Effector CD4-positive, alpha-beta T cell (primary cell): Measurements from ENCODE around the gene SINHCAF.

ENCODE experiments used
- DNase-seq: peaks from one replicate; pipeline ENCODE4 v3.0.0-alpha.2; 2020

The SINHCAF gene

DNA sequence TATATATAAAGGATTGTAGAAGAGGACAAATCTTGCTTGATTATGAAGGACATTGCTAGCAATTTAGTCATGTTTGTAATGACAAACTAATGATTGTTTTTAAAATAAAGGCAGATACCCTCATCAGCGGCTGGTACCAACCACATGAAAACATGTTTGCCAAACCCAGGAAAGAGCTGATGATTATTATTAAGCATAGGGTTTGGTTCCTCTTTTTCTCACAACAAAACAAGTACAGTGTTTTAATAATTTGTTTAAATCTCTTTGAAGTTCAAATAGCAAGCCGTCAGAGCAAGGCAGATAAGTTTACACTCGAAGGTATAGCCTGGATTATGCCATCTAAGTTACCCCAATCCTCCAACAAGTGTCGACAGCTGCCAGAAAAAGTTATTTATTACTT, 5.3 kb upstream of the SINHCAF start:
- no peak for DNase-seq

DNA sequence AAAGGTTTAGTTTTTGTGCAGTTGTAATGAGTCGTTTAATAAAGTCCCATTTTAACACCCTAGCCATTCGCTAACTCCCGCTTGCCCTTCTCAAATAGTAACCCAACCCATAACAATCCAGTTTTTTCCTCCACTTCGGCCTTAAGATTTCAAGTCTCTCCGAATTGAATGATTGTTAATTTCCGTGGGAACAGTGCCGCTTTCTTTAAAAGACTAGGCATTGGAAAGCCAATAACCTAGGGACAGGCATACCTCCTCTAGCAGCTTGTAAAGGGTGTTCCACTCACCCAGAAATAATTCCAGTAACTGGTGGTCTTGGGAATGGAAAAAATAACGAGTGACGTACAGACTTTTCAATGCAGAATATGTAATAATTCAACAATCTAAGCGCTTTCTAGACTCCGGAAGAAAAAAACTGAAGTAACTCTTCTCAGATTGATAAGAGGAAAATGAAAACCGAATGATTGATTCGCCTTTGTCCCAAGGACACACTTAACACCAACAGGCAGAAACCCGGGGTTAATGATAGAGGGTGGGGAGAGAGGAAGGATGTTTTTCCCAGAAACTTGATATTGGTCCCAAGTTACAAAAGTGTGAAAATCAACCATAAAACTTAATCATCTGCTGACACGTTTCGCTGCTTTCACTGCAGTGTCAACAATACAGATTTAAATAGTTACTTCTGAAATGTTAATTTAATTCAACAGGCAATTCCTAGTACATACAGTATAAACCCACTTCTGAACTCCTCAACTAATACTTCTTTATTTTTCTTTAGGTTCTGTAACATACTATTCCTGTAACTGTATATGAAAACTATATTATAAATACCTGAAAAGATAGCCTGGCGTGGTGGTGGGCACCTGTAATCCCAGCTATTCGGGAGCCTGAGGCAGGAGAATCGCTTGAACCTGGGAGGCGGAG, 1.0 kb upstream of the SINHCAF start:
- DNase-seq = no peak

DNA sequence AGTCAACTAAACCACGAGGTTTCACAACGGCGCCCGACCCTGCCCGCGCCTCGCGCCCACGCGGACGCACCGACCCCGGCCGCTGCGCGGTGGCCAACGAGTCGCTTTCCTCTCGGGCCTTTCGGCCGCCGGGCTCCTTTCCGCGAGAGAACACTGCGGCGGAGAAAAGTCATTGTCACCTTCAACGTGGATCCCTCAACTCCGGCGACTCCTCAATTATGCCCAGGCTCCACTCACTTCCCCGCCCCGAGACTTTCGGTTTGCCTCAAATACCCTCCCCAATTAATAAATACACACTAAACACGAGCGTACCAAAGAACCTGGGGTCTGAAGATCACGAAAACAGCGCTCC, 450 bp downstream of the SINHCAF start:
- DNase-seq = no peak

DNA sequence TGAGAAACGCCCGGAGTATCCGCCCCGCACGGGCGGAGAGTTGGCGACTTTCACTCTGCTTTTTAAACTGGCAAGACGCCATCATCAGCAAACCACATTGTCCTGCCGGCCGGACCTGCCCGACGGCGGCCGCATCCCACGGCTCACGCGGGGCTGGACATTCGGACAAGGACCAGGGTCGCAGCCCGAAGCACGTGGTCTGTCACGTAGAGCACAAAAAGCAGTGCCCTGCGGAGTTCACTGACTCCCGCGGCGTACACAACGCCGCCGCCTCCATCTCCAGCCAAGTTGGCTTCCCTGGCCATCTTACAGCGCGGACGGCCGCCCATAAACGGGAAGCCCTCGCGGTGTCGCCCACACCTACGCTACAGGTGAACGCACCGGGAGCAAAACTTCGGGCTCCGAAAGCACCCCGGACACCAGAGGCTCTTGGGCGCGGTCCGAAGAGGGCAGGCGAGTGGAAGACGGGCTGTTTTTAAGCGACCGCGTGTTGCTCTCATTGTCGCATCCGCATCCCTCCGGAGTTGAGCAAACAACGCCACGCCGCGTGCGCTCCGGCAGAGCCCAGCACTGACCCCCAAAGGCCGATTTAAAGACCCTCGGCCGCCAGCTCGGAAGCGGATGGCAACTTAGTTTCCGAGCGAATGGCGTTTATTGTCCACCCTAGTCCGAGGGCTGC, 966 bp downstream of the SINHCAF start:
- DNase-seq = peak; percentile 16

DNA sequence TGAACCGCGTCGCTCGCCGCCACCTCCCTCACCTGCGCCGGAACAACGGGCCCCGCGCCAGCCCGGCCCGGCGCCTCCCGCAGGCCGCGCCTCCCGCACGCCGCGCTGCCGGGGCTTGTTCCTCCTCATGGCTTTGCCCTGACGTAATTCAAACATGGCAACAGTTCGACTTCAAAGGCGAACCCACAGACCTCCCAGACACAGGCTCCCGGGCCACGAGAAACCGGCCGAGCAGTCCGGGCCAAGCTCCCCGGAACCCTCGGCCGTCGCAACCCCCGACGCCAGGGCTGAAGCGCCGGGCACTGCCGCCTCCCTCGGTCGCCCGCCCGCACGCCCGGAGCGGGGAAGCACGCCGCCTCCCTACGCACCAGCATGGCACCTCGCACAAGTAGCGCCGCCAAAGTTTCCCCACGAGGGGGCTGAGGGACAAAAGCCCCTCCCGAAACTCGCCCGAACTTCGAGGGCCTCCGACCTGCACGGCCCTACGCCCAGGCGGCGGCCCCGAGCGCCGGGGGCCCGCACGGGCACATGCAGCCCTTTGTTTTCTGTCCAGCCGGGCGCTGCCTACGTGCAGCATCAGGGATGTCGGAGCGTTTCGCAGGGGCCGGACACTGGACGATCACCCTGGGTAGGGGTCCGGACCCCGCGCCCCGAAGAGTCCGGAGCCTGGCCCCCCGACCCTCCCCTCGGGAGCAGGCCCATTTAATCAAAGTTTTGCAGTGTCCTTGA, 1.7 kb downstream of the SINHCAF start:
- peak; percentile 75 for DNase-seq

DNA sequence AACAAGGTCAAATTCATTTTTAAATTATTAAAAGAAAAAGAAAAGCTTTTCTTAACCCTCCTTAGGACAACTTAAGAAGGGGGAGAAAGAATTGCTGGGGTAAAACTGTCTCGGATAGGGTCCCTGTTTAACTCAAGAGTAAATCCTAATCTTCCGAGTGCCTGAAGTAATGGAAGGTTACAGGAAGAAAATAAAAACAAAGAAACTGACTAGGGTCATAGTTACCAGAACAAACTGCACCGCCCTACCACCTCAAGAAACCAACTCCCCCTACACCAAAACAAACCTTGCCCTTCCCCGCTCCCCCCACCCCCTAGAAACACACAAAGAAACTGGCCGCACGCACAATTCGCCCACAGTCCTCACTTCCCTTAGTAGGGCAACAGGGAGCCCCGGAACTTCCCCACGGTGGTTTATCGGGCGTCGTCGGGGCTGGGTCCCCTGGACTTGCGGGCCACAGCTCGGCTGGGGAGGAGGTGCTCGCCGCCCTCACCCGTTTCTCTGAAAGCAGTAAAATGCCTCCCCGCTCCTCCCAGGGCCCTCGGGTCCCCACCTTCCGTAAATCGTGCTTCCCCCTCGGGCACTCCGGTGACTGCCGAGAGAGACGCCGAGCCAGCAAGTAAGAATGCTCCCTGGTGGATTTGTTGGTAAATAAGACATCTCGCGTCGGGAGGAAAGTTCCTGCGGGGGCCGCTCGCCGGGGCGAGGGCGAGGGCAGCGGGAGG, 2.4 kb downstream of the SINHCAF start:
- peak; percentile 36 for DNase-seq

DNA sequence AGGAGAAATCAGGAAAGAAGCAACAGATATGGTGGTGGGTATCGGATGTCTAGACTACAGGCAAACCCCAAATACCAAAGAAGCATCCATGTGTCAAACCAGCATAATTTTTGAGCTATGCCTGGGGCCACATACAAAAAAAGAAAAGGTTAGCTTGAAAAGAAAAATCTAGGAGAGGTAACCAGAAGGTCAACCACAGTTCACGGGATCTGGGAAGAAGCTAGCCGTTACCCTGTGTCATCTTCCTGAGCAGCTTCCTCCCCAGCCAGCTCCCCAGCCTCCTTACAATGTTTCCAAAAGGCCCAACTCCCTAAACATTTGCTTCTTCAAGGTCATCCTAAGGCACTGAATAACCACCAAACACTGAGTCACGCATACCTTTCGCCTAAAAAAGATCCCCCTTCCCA, 3.1 kb downstream of the SINHCAF start:
- DNase-seq = no peak

DNA sequence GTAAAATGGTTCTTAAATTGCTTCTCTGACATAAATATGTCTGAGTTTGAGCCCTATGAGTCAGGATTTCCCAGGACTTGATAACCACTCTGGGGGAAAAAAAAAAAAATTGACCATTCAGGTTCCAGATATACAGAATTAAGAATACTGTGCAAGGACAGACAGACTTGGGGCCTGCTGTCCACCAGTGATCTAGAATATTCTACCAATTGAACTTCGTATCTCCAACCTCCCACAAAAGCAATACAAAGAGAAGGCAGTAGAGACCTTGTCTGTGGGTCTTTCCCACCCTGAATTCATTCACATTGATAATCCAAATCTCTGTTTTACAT, 4.1 kb downstream of the SINHCAF start:
- DNase-seq = no peak

DNA sequence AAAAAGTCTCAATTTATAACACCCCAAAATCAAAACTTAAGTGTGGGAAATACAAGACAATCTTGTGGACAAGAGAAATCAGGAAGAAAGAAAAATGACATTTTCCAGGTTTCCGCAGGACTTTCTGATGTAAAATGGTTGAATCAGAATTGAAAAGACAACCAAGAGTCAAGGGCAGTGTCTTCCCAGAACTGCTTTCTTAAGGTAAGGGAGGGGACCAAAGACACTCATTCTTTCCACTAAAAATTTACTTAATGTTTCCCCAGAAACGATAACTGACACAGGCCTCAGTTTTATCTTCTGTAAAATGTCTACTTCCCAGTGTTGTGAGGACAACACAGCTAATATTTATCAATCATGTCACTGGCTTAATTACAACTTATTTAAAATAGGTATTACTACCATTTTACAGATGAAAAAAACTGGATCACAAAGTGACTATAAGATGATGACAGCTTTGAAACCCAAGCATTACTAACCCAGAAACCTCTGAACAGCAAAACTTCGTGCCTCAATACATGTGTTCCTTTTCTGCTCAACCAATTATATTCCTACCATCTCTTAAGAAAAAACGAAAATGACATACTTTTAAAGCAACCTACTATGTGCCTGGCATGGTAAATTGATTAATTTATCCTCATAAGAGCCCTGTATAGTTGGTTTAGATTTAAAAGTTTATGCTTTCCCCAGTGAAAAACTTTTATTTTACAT, 4.6 kb downstream of the SINHCAF start:
- DNase-seq = no peak

DNA sequence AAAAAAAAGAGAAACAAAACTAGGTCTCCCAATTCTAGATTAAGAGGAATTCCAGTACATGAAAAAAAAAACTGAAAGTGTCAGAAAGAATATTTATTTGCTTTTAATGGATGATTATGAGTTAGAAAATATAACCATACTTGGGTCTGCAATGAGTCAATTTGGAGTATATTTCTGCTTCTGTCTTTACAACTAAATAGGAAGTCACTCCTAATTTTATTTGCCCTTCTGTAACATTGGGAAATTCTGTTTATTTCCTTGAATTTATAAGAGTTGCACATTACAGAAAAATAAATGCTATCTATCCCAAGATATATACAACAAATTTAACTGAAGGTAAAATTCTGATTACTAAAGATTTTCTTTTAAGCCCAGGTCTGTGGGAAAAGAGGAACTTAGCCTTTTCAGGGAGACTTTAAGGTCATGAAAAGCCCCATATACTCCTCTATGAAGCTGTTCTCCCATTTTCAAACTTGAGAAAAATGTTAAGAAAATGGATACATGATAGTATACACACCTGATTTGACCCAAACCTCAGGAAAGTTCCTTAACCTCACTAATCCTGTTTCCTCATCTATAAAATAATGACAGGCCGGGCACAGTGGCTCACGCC, 7.2 kb downstream of the SINHCAF start:
- no peak for DNase-seq

DNA sequence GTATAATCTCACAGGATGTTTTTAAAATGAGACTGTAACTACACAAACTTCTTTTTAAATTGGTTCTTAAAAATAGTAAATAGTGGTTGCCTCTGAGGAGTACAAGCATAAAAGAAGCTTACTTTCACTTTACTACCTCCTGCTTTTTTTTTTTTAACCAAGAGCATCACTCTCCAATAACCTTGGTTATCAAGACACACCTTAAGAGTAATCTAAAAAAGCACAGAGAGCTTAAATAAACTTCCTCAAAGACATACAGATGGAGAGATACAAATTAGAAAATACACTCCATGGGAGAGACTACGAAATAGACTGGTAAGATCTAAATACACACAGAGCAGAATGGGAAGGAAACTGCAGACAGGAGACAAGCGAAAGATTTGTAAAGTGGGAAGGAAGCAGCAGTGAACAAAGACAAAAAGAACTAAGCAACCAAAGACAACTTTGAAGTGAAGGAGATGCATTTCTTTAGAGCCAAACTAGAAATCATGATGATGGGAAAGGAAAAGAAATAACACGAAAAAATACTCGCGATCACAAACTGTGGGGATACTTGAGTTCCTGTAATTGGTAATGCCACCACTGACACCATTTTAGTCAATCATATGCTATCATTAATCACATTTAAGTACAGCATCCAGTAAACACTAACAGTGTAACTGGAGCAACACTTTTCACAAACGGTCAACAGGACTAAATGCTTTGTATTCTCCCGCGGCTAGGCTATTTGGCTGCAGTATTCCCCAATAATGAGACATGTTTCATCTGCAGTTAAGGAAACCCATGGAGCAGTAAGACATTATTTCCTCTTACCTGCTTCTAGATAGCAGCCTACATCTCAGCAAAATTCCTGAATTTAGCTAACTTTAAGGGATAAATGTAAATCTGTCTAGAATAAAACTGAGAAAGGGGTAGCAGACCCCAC, 8.2 kb downstream of the SINHCAF start:
- no peak for DNase-seq

DNA sequence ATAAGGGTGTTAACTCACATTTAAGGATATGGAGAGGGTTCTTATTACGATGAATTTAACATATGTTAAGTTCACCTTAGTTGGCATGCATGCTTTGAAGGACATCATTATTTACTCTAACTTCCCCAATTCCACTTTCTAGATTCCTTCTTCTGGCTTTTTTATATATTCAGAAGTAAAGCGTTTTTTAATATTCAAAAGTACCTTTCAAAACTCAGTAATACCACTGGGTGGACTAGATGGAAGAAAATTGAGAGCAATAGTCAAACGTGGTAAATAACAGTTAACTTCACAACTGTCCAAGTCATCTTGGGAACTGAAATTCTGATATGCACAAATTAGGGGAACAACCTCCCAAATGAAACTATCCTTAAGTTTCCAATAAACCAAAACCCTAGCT, 9.1 kb downstream of the SINHCAF start:
- no peak for DNase-seq

DNA sequence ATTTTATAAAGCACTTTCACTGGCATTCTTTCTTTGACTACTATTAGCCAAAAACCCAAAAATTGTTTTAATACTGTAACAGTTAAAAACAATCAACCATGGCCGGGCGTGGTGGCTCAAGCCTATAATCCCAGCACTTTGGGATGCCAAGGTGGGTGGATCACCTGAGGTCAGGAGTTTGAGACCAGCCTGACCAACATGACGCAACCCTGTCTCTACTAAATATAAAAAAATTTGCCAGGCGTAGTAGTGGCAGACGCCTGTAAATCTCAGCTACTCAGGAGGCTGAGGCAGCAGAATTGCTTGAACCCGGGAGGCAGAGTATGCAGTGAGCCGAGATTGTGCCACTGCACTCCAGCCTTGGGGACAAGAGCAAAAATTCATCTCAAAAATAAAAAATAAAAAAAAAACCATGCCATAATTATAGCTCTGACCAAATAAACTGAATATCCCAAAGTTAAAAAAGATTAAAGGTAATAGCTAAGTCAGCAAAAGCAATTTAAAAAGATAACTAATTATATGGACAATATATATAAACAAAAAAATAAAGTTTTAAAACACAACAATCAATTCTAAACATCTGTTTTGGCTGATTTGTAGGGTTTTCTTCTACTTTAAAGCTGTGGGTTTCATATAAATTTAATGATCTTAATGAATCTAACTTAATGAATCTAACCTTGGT, 10.0 kb downstream of the SINHCAF start:
- DNase-seq = no peak

DNA sequence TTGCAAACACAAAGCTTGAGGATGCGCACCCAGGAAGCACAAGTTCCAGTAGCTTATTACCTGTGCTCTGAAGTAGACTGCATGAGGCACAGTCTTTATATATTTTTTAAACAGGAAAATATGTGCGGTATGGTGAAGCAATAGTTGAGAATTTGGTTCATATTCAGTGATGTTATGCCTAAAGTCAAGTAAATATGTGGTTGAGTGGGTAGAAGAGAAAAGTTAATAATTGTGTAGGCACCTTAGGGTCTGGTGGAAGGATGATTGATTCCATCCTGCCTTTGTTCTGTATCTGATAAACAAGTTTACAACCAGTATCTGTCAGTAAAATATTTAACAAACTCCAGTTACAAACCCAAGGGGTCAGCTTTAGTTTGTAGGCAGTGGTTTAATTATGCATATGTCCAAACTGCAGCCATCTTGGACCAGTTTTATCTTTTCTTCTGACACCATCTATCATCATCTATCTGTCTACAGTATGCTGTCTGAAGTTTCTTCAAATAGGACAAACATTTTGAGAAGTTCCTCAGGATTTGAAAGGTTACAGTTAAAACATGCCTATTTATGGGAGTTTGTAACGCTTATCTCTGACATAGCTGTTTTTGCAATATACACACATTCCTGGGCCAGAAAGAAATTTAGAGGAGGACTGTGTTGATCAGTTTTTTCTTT, 10.8 kb downstream of the SINHCAF start:
- DNase-seq = no peak

DNA sequence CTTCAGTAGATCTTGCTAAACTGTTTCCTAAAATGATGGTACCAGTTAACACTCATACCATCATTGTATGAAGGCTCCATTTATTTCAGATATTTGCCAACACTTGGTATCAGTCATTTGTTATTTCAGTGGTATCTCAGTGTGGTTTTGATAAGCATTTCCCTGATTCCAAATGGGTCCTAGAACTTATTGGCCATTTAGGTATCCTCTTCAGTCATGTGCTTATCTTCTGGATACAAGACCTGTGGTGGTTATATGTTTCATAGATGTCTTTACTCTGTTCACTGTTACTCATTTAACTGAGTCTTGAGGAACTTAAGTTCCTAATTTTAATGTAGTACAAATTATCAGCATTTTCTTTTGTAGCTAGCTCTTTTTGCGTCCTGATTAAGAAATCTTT, 13.5 kb downstream of the SINHCAF start:
- no peak for DNase-seq

DNA sequence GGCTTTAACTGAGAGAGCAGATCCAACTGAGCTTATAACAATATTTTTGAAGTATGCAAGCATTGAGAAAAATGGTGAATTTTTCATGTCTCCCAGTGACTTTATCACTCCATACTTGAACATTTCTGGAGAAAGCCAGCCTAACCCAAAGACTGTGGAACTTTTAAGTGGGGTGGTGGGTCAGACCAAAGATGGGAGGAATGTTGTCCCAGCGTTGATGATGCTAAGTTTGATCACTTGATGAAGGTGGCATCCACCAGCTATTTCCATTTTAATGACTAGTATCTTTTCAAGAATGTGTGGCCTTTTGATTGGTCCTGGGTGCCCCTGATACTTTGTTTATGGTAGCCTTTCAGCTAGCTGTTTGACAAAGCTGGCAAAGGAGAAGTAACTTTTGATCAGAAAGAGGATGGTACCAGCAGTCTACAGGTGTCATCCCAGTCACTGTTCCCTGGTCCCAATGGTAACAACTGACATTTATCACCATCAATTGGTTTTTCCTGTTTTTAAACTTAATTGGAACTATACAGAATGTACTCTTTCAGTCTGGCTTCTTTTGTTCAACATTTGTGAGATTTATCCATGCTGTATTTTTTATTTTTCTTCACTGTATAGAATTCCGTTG, 14.2 kb downstream of the SINHCAF start:
- no peak for DNase-seq

DNA sequence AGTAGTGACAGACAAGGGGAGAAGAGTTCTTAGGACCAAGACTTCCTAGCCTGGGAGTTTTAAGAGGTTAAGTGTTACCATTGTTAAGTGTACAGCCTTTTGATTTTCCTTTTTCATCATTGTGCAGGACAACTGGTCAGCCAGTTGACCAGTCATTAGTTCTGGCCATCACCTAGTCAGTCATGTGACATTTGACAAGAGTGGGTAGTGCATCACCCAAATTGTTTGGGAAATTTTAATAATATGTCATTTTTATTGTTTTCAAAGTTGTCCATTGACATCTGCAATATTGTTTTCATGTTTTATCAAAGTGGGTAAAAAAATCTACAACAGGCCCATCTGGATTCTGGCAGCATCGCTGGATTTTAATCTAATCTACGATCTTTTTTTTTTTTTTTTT, 15.5 kb downstream of the SINHCAF start:
- no peak for DNase-seq

DNA sequence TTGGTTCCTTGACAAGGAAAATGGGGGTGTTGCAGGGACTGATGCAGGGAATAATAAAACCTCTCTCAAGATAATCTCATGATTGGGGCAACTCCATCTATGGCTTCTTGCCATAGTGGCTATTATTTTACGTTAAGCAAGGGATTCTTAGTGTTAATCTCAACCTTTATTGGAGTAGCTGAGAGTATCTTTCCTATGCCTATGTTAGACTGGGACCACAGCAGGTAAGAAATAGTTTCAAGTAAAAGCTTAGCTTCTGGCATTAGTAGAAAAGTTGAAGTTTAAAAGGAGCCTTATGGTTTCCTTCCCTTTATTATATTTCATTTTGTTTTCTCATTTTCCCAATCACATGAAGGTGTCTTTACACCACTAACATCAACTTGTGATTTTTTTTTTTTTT, 16.7 kb downstream of the SINHCAF start:
- DNase-seq = no peak

DNA sequence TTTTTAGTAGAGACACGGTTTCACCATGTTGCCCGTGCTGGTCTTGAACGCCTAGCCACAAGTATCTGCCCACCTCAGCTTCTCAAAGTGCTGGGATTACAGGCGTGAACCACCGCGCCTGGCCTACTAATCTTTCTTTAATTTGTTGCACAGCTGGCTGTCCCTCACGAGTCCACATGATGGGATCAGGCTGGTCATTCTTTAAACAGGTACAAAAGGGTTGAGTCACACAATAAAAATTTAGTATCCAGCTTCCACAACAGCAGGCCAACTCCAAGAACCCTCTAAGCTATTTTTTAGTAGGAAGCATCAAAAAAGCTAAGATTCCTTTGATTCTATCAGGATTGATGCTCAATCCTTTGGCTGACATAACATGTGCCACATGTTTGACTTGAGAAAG, 17.8 kb downstream of the SINHCAF start:
- DNase-seq = no peak
